Panc1 (cell line): ENCODE measurements around the gene CENPP.

ENCODE experiments used
- POLR2AphosphoS5 ChIP-seq: IDR thresholded peaks from 2 replicates; pipeline ENCODE4 v1.6.1; 2012; ENCODE audit warnings: mild to moderate bottlenecking, low read depth, low read length, moderate library complexity
- TF ChIP-seq, protein P1 (sequence below): fragments of 450-650 bp; IDR thresholded peaks from 2 replicates; pipeline ENCODE4 v1.5.1; 2017; ENCODE audit warnings: mild to moderate bottlenecking

DNA sequence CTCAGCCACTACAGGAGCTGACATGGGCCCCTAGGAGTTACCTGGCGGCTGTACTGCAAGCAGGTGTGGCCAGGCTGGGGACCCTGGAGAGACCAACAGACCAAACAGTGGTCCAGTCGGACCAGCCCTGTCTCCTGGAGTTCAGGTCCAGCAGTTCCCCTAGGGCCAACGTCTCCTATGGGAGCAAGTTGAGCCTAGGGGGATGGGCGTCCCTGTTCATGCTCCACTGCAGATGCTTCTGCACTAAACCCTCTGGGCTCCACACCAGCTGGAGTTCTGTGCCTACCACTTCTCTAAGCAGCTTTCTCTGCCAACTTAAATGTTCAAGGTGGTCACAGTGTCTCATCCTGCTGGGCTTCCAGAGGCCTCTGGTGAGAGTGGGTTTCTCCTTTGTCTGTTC, 119.1 kb downstream of the CENPP start:
- TF ChIP-seq, protein P1, sequence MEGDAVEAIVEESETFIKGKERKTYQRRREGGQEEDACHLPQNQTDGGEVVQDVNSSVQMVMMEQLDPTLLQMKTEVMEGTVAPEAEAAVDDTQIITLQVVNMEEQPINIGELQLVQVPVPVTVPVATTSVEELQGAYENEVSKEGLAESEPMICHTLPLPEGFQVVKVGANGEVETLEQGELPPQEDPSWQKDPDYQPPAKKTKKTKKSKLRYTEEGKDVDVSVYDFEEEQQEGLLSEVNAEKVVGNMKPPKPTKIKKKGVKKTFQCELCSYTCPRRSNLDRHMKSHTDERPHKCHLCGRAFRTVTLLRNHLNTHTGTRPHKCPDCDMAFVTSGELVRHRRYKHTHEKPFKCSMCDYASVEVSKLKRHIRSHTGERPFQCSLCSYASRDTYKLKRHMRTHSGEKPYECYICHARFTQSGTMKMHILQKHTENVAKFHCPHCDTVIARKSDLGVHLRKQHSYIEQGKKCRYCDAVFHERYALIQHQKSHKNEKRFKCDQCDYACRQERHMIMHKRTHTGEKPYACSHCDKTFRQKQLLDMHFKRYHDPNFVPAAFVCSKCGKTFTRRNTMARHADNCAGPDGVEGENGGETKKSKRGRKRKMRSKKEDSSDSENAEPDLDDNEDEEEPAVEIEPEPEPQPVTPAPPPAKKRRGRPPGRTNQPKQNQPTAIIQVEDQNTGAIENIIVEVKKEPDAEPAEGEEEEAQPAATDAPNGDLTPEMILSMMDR = no peak
- TF ChIP-seq POLR2AphosphoS5 = no peak
